ENCODE data around the gene AP1S1. TPM values are rescaled to one million over a fixed set of nuclear protein-coding genes. Genes with fewer than 3 reads are reported as not detected.
"Not testable (repeated sequence)": the region's sequence is repeated elsewhere in the genome, so short reads cannot be mapped to it uniquely, and the experiment has no call there.

The AP1S1 gene
- total and polyA plus RNA-seq, 7 experiments from 2014 or later: 3.3 to 39.4 (median 7.0) TPM

GRCh38 chr7:101116898-101117297, 37.4 kb upstream of the AP1S1 start:
- Histone ChIP-seq H3K4me1 (ENCODE audit: control insufficient read depth in 2 of 2, insufficient read depth in 2 of 2, low read length in 2 of 2) (no peaks in the 10 kb centered on the region), H3K36me3 (ENCODE audit: control insufficient read depth in 2 of 3, insufficient read depth in 3 of 3, low read length in 3 of 3) (no peaks in the 10 kb centered on the region), H3K4me3 (ENCODE audit: low read length) (no peak overlapping the region), H3K27me3 (ENCODE audit: control insufficient read depth in 2 of 2, insufficient read depth in 2 of 2, low read length in 2 of 2) (no peaks in the 10 kb centered on the region), H3K27ac (ENCODE audit: low read depth, low read length) (no peak overlapping the region), H3K9me3 (ENCODE audit: control insufficient read depth in 2 of 3, low read length in 3 of 3) (no peaks in the 10 kb centered on the region)
- DNase-seq (no peak), ATAC-seq (no peak)
- ChIA-PET POLR2A (no interaction called here), CTCF (interaction anchor here (1.3 kb wide), 1 partner anchor 27 kb away, joined by 3 read pairs; no protein-coding TSS in a partner anchor)
- H3K4me3 Mint-ChIP-seq: no peak overlapping the region
- peaks cover 10 to 22% (median 13%) of the 10 kb centered on the region in 5 donors for H3K27me3 Mint-ChIP-seq
- H3K36me3 Mint-ChIP-seq: no peaks in the 10 kb centered on the region
- peaks cover 0 to 2% (median 0%) of the 10 kb centered on the region in 7 donors for H3K4me1 Mint-ChIP-seq
- intact Hi-C loops (cut with micrococcal nuclease): no loop called here
- H3K27ac Mint-ChIP-seq: no peak overlapping the region
- peaks cover 0 to 2% (median 0%) of the 10 kb centered on the region in 11 donors for H3K9me3 Mint-ChIP-seq

GRCh38 chr7:101118856-101119255, 35.4 kb upstream of the AP1S1 start:
- DNase-seq (no peak), ATAC-seq (no peak)
- no peaks in the 10 kb centered on the region for H3K4me1 ChIP-seq (ENCODE audit: control insufficient read depth in 2 of 2, insufficient read depth in 2 of 2, low read length in 2 of 2)
- CTCF ChIA-PET: no interaction called here
- peaks cover 0 to 3% (median 0%) of the 10 kb centered on the region in 11 donors for H3K9me3 Mint-ChIP-seq
- H3K27me3 Mint-ChIP-seq: peaks cover 27 to 39% (median 30%) of the 10 kb centered on the region in 5 donors
- H3K36me3 Mint-ChIP-seq: no peaks in the 10 kb centered on the region
- no peaks in the 10 kb centered on the region for H3K36me3 ChIP-seq (ENCODE audit: control insufficient read depth in 2 of 3, insufficient read depth in 3 of 3, low read length in 3 of 3)
- POLR2A ChIA-PET: no interaction called here
- intact Hi-C loops (cut with micrococcal nuclease): no loop called here
- H3K4me1 Mint-ChIP-seq: peaks cover 0 to 16% (median 0%) of the 10 kb centered on the region in 7 donors
- H3K27ac Mint-ChIP-seq: no peak overlapping the region
- H3K9me3 ChIP-seq (ENCODE audit: control insufficient read depth in 2 of 3, low read length in 3 of 3): no peaks in the 10 kb centered on the region
- no peak overlapping the region for H3K27ac ChIP-seq (ENCODE audit: low read depth, low read length)
- no peak overlapping the region for H3K4me3 ChIP-seq (ENCODE audit: low read length)
- H3K4me3 Mint-ChIP-seq: no peak overlapping the region
- no peaks in the 10 kb centered on the region for H3K27me3 ChIP-seq (ENCODE audit: control insufficient read depth in 2 of 2, insufficient read depth in 2 of 2, low read length in 2 of 2)

GRCh38 chr7:101119876-101120275, 34.4 kb upstream of the AP1S1 start:
- ChIA-PET CTCF (no interaction called here), POLR2A (no interaction called here)
- Histone ChIP-seq H3K9me3 (ENCODE audit: control insufficient read depth in 2 of 3, low read length in 3 of 3) (no peaks in the 10 kb centered on the region), H3K27ac (ENCODE audit: low read depth, low read length) (no peak overlapping the region), H3K4me3 (ENCODE audit: low read length) (no peak overlapping the region), H3K36me3 (ENCODE audit: control insufficient read depth in 2 of 3, insufficient read depth in 3 of 3, low read length in 3 of 3) (no peaks in the 10 kb centered on the region), H3K27me3 (ENCODE audit: control insufficient read depth in 2 of 2, insufficient read depth in 2 of 2, low read length in 2 of 2) (no peaks in the 10 kb centered on the region), H3K4me1 (ENCODE audit: control insufficient read depth in 2 of 2, insufficient read depth in 2 of 2, low read length in 2 of 2) (no peaks in the 10 kb centered on the region)
- Mint-ChIP-seq H3K36me3 (no peaks in the 10 kb centered on the region), H3K9me3 (peaks cover 0 to 2% (median 0%) of the 10 kb centered on the region in 11 donors), H3K4me1 (peaks cover 6 to 22% (median 7%) of the 10 kb centered on the region in 7 donors), H3K27ac (no peak overlapping the region), H3K4me3 (no peak overlapping the region), H3K27me3 (peaks cover 33 to 44% (median 37%) of the 10 kb centered on the region in 5 donors)
- ATAC-seq (no peak), DNase-seq (no peak)
- intact Hi-C loops (cut with micrococcal nuclease): no loop called here

GRCh38 chr7:101120315-101120714, 34.0 kb upstream of the AP1S1 start:
- no peaks in the 10 kb centered on the region for H3K36me3 Mint-ChIP-seq
- CTCF ChIA-PET: no interaction called here

DNA sequence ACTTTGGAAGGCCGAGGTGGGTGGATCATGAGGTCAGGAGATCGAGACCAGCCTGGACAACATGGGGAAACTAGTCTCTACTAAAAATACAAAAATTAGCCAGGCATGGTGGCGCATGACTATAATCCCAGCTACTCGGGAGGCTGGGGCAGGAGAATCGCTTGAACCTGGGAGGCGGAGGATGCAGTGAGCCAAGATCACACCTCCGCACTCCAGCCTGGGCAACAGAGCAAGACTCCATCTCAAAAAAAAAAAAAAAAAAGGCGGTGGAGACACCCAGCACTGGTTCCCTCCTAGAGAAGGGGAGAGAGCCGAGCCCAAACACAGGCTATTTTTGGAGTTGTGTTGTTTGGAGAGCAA, 32.7 kb upstream of the AP1S1 start:
- intact Hi-C loops (cut with micrococcal nuclease); H3K9me3 ChIP-seq (ENCODE audit: control insufficient read depth in 2 of 3, low read length in 3 of 3); H3K9me3 Mint-ChIP-seq; H3K27me3 ChIP-seq (ENCODE audit: control insufficient read depth in 2 of 2, insufficient read depth in 2 of 2, low read length in 2 of 2); H3K36me3 ChIP-seq (ENCODE audit: control insufficient read depth in 2 of 3, insufficient read depth in 3 of 3, low read length in 3 of 3); H3K4me3 ChIP-seq (ENCODE audit: low read length); H3K36me3 Mint-ChIP-seq; H3K27ac ChIP-seq (ENCODE audit: low read depth, low read length); DNase-seq; H3K4me1 ChIP-seq (ENCODE audit: control insufficient read depth in 2 of 2, insufficient read depth in 2 of 2, low read length in 2 of 2); POLR2A ChIA-PET; ATAC-seq: not testable (repeated sequence)
- peaks cover 43 to 55% (median 51%) of the 10 kb centered on the region in 5 donors for H3K27me3 Mint-ChIP-seq
- H3K4me1 Mint-ChIP-seq: peaks cover 15 to 38% (median 20%) of the 10 kb centered on the region in 7 donors
- H3K4me3 Mint-ChIP-seq: peak overlapping the region in 2 of 10 donors; percentile 72 to 83
- peak overlapping the region in 1 of 9 donors; percentile 77 for H3K27ac Mint-ChIP-seq
- CTCF ChIA-PET: interaction anchor here (1.0 kb wide), 1 partner anchor 22 kb away, joined by 4 read pairs; no protein-coding TSS in a partner anchor

More at GRCh38 chr7:101120315-101120714, 34.0 kb upstream of the AP1S1 start:
- H3K9me3 Mint-ChIP-seq: peaks cover 0 to 2% (median 0%) of the 10 kb centered on the region in 11 donors
- H3K4me3 Mint-ChIP-seq: no peak overlapping the region
- Histone ChIP-seq H3K27me3 (ENCODE audit: control insufficient read depth in 2 of 2, insufficient read depth in 2 of 2, low read length in 2 of 2) (no peaks in the 10 kb centered on the region), H3K9me3 (ENCODE audit: control insufficient read depth in 2 of 3, low read length in 3 of 3) (no peaks in the 10 kb centered on the region), H3K4me3 (ENCODE audit: low read length) (no peak overlapping the region), H3K27ac (ENCODE audit: low read depth, low read length) (no peak overlapping the region), H3K36me3 (ENCODE audit: control insufficient read depth in 2 of 3, insufficient read depth in 3 of 3, low read length in 3 of 3) (no peaks in the 10 kb centered on the region), H3K4me1 (ENCODE audit: control insufficient read depth in 2 of 2, insufficient read depth in 2 of 2, low read length in 2 of 2) (no peaks in the 10 kb centered on the region)
- POLR2A ChIA-PET: no interaction called here
- intact Hi-C loops (cut with micrococcal nuclease): no loop called here
- H3K27ac Mint-ChIP-seq: no peak overlapping the region
- ATAC-seq (no peak), DNase-seq (no peak)
- peaks cover 38 to 47% (median 41%) of the 10 kb centered on the region in 5 donors for H3K27me3 Mint-ChIP-seq
- H3K4me1 Mint-ChIP-seq: peaks cover 7 to 26% (median 10%) of the 10 kb centered on the region in 7 donors

- ChIA-PET CTCF (interaction anchor here (1.0 to 1.3 kb wide), 4 partner anchors 18 to 22 kb away, joined by 3 to 4 read pairs (median 4); no protein-coding TSS in a partner anchor), POLR2A (no interaction called here)
- Mint-ChIP-seq H3K36me3 (peaks cover 0 to 3% (median 0%) of the 10 kb centered on the region in 5 donors), H3K4me1 (peaks cover 21 to 44% (median 27%) of the 10 kb centered on the region in 7 donors), H3K4me3 (peak overlapping the region in 6 of 10 donors; percentile 17 to 83 (median 42)), H3K27ac (peak overlapping the region in 2 of 9 donors; percentile 66 to 77), H3K27me3 (peaks cover 48 to 61% (median 58%) of the 10 kb centered on the region in 5 donors), H3K9me3 (peaks cover 0 to 2% (median 0%) of the 10 kb centered on the region in 11 donors)
- no peak overlapping the region for H3K4me3 ChIP-seq (ENCODE audit: low read length)
- DNase-seq (no peak), ATAC-seq (no peak)
- no peaks in the 10 kb centered on the region for H3K27me3 ChIP-seq (ENCODE audit: control insufficient read depth in 2 of 2, insufficient read depth in 2 of 2, low read length in 2 of 2)
- intact Hi-C loops (cut with micrococcal nuclease): no loop called here
- peaks cover 6 to 14% of the 10 kb centered on the region in 2 donors for H3K4me1 ChIP-seq (ENCODE audit: control insufficient read depth in 2 of 2, insufficient read depth in 2 of 2, low read length in 2 of 2)
- no peaks in the 10 kb centered on the region for H3K36me3 ChIP-seq (ENCODE audit: control insufficient read depth in 2 of 3, insufficient read depth in 3 of 3, low read length in 3 of 3)
- H3K9me3 ChIP-seq (ENCODE audit: control insufficient read depth in 2 of 3, low read length in 3 of 3): no peaks in the 10 kb centered on the region
- H3K27ac ChIP-seq (ENCODE audit: low read depth, low read length): no peak overlapping the region
Measured at GRCh38 chr7:101121991-101122932, 32.0 kb upstream of the AP1S1 start.
